K562 (cell line): ENCODE results near the gene FADD. TPM values are rescaled to one million over a fixed set of nuclear protein-coding genes. Genes with fewer than 3 reads are reported as not detected.

ENCODE experiments used
- BCL6 ChIP-seq: fragments of 250-450 bp; sonication (Bioruptor Pico); IDR thresholded peaks from 2 replicates; pipeline ENCODE4 v1.4.0; 2020
- BRD9 ChIP-seq: fragments of 450-650 bp; IDR thresholded peaks from 2 replicates; pipeline ENCODE4 v1.6.1; 2018; ENCODE audit warnings: low read depth; ENCODE audit not compliant: partially characterized antibody
- CUX1 ChIP-seq: fragments of 200-800 bp; sonication (Bioruptor generic); IDR thresholded peaks from 2 replicates; pipeline ENCODE4 v1.6.1; 2016; ENCODE audit warnings: missing genetic modification characterization, missing compliant biosample characterization
- E2F1 ChIP-seq: sonication (generic); formaldehyde crosslinking; IDR thresholded peaks from 2 replicates; pipeline ENCODE4 v1.8.1; 2023; ENCODE audit warnings: mild to moderate bottlenecking, missing genetic modification reagents, moderate library complexity
- E2F4 ChIP-seq: sonication (generic); formaldehyde crosslinking; IDR thresholded peaks from 2 replicates; pipeline ENCODE4 v1.8.0; 2022; ENCODE audit warnings: mild to moderate bottlenecking, low read depth, missing genetic modification reagents
- EGR1 ChIP-seq: fragments of 450-650 bp; conservative IDR thresholded peaks from 2 replicates; pipeline ENCODE4 v1.6.1; 2017; ENCODE audit warnings: mild to moderate bottlenecking
- ETV6 ChIP-seq, 3 experiments: fragments of 150-350 bp in 1 of 3; sonication (generic) in 1 of 3; formaldehyde crosslinking in 1 of 3; IDR thresholded peaks; 2 replicates each; pipeline versions ENCODE4 v1.6.1 to v1.8.0; 2014 to 2022; ENCODE audit warnings: borderline replicate concordance in 2 of 3, low read depth in 2 of 3, antibody characterized with exemption in 1 of 3, low read length in 1 of 3, mild to moderate bottlenecking in 1 of 3, missing genetic modification reagents in 1 of 3
- FOXO4 ChIP-seq: fragments of 450-650 bp; formaldehyde crosslinking; IDR thresholded peaks from 2 replicates; pipeline ENCODE4 v1.4.0; 2020; ENCODE audit warnings: mild to moderate bottlenecking, moderate library complexity
- ILF3 ChIP-seq: fragments of 450-650 bp; IDR thresholded peaks from 2 replicates; pipeline ENCODE4 v1.6.1; 2018; ENCODE audit warnings: antibody characterized with exemption, mild to moderate bottlenecking, moderate library complexity, borderline replicate concordance
- MTF1 ChIP-seq: fragments of 250-450 bp; sonication (Bioruptor Pico); IDR thresholded peaks from 2 replicates; pipeline ENCODE4 v1.9.0; 2021; ENCODE audit warnings: moderate library complexity, mild to moderate bottlenecking, inconsistent platforms, borderline replicate concordance
- POLR2A ChIP-seq: fragments of 450-650 bp; conservative IDR thresholded peaks from 2 replicates; pipeline ENCODE4 v1.6.1; 2016
- UBTF ChIP-seq, 2 experiments: IDR thresholded peaks; 2 replicates each; pipeline ENCODE4 v1.6.1; 2012; ENCODE audit warnings: improper control_type of control experiment in 2 of 2, low read depth in 2 of 2, low read length in 2 of 2, borderline replicate concordance in 1 of 2
- WHSC1 ChIP-seq: IDR thresholded peaks from one replicate; pipeline ENCODE4 v1.6.1; 2012; ENCODE audit warnings: low read length, control low read depth, inconsistent platforms
- XRCC4 ChIP-seq: IDR thresholded peaks from one replicate; pipeline ENCODE4 v1.6.1; 2011; ENCODE audit not compliant: insufficient read depth, insufficient read length; ENCODE audit errors: extremely low read depth
- ZKSCAN8 ChIP-seq: fragments of 200-800 bp; sonication (Bioruptor generic); IDR thresholded peaks from 2 replicates; pipeline ENCODE4 v1.6.1; 2016; ENCODE audit warnings: missing genetic modification characterization, missing compliant biosample characterization
- polyA plus RNA-seq, 8 experiments: library from polyadenylated mRNA; depleted of rRNA in 4 of 8; stranded (reverse) in 5 of 8; unstranded in 3 of 8; fragments of >200 nt; fragmentation: Nextera tagmentation in 2 of 8; fragmentation: Illumina TruSeq in 1 of 8; extraction: Ambion mirVana in 2 of 8; extraction: Trizol in 1 of 8; gene quantifications; 2 replicates each; pipeline versions ENCODE4 v1.2.1 to v1.2.3, GENCODE V29; 2011 to 2014; ENCODE audit warnings: inconsistent platforms in 1 of 8, missing spikeins in 1 of 8
- total RNA-seq, 7 experiments: library from RNA; depleted of rRNA in 6 of 7; stranded (reverse); fragments of >200 nt in 6 of 7; fragmentation: Illumina TruSeq in 2 of 7; extraction: Trizol in 2 of 7; gene quantifications; 2 replicates each; pipeline versions ENCODE4 v1.2.1 to v1.2.3, GENCODE V29; 2011 to 2021; ENCODE audit warnings: low replicate concordance in 1 of 7

Gene FADD
- total and polyA plus RNA-seq, 9 of the 15 experiments (the other 6 are each of a cell fraction or from before 2014, with no cell fraction given) = 0.29 to 26.9 (median 20.4) TPM

GRCh38 chr11:70202920-70203750 lies at the start of gene FADD (continued):
- TF ChIP-seq ETV6 (IDR thresholded peaks at IDR 0.05; ENCODE audit: borderline replicate concordance in 1 of 2, low read depth in 2 of 2, low read length in 1 of 2) (no peak), ETV6 (CRISPR knock-in tag; IDR thresholded peaks at IDR 0.05; ENCODE audit: borderline replicate concordance) (no peak), FOXO4 (CRISPR knock-in tag) (no peak), E2F4 (no peak), POLR2A (peak; percentile 89), BCL6 (CRISPR knock-in tag) (no peak), WHSC1 (no peak), BRD9 (no peak), ILF3 (no peak), CUX1 (CRISPR knock-in tag) (no peak), EGR1 (no peak; the same call in 1 of the 2 replicates), E2F1 (CRISPR knock-in tag) (no peak), XRCC4 (no peak), ZKSCAN8 (CRISPR knock-in tag) (no peak), UBTF (IDR thresholded peaks at IDR 0.05; ENCODE audit: borderline replicate concordance in 1 of 2, low read depth in 2 of 2, low read length in 2 of 2) (0 out of 4 replicates have a peak, but pooled peaks of 1 of the 2 experiments have one; percentile 26), MTF1 (CRISPR knock-in tag) (no peak)
